DOHH2 (cell line): ENCODE measurements around the gene CYP21A2.
"Not testable (repeated sequence)": the region's sequence is repeated elsewhere in the genome, so short reads cannot be mapped to it uniquely, and the experiment has no call there.

Experiments
- EZH2phosphoT487 ChIP-seq: fragments of 200-600 bp; sonication (generic); IDR thresholded peaks from 2 replicates; pipeline ENCODE4 v1.6.1; 2017; ENCODE audit warnings: borderline replicate concordance, mild to moderate bottlenecking, antibody characterized with exemption, low read length, moderate library complexity, mixed read lengths
- TF ChIP-seq, protein P1 (sequence below): fragments of 200-600 bp; sonication (generic); IDR thresholded peaks from one replicate; pipeline ENCODE4 v1.5.1; 2014; ENCODE audit warnings: antibody characterized with exemption, mild to moderate bottlenecking, low read depth, low read length; ENCODE audit not compliant: poor library complexity, severe bottlenecking

DNA sequence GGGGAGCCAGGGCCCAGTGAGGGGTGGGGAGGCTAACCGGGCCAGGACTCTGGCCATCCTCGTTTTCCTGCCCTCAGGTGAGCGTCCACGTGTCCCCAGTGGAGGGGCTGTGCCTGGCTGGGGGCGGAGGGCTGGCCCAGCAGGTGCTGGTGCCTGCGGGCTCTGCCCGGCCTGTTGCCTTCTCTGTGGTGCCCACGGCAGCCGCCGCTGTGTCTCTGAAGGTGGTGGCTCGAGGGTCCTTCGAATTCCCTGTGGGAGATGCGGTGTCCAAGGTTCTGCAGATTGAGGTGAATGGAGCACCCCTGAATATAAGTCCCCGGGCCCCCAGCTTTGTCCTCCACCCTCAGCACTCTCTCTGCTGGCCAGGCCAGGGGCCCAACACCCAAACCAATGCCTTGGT lies 43.8 kb upstream of the CYP21A2 start:
- TF ChIP-seq, protein P1, sequence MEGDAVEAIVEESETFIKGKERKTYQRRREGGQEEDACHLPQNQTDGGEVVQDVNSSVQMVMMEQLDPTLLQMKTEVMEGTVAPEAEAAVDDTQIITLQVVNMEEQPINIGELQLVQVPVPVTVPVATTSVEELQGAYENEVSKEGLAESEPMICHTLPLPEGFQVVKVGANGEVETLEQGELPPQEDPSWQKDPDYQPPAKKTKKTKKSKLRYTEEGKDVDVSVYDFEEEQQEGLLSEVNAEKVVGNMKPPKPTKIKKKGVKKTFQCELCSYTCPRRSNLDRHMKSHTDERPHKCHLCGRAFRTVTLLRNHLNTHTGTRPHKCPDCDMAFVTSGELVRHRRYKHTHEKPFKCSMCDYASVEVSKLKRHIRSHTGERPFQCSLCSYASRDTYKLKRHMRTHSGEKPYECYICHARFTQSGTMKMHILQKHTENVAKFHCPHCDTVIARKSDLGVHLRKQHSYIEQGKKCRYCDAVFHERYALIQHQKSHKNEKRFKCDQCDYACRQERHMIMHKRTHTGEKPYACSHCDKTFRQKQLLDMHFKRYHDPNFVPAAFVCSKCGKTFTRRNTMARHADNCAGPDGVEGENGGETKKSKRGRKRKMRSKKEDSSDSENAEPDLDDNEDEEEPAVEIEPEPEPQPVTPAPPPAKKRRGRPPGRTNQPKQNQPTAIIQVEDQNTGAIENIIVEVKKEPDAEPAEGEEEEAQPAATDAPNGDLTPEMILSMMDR = not testable (repeated sequence)
- not testable (repeated sequence) for TF ChIP-seq EZH2phosphoT487
